DMS53 treated with DMSO at 0.1 percent for 48 hours (cell line): Measurements from ENCODE around the gene SRCAP.
"Not testable (repeated sequence)": the region's sequence is repeated elsewhere in the genome, so short reads cannot be mapped to it uniquely, and the experiment has no call there.

Source experiments
- DNase-seq: peaks from one replicate; lab custom pipeline; 2025; ENCODE audit not compliant: unreplicated experiment; lab: John Stamatoyannopoulos, UW

The SRCAP gene

GRCh38 chr16:30663820-30664219 lies 35.2 kb upstream of the SRCAP start:
- DNase-seq: no peak

GRCh38 chr16:30664616-30665109 lies 34.3 kb upstream of the SRCAP start:
- no peak for DNase-seq

- no peak for DNase-seq
Observed at GRCh38 chr16:30665155-30665829, 33.7 kb upstream of the SRCAP start.

GRCh38 chr16:30665830-30666190 lies 33.2 kb upstream of the SRCAP start:
- no peak for DNase-seq

- no peak for DNase-seq
Observed at GRCh38 chr16:30666681-30667080, 32.3 kb upstream of the SRCAP start.

- DNase-seq: no peak
Observed at GRCh38 chr16:30667361-30667905, 31.5 kb upstream of the SRCAP start.

GRCh38 chr16:30668393-30668792 lies 30.6 kb upstream of the SRCAP start:
- no peak for DNase-seq

- no peak for DNase-seq
Observed at GRCh38 chr16:30669026-30669902, 29.7 kb upstream of the SRCAP start.

- DNase-seq: no peak
Observed at GRCh38 chr16:30669903-30670824, 28.8 kb upstream of the SRCAP start.

GRCh38 chr16:30675143-30675542 lies 23.8 kb upstream of the SRCAP start:
- DNase-seq: no peak

- no peak for DNase-seq
Observed at GRCh38 chr16:30677931-30678585, 20.9 kb upstream of the SRCAP start.

GRCh38 chr16:30678586-30678970 lies 20.4 kb upstream of the SRCAP start:
- DNase-seq: no peak

GRCh38 chr16:30680326-30680725 lies 18.6 kb upstream of the SRCAP start:
- no peak for DNase-seq

- no peak for DNase-seq
Observed at GRCh38 chr16:30688701-30689100, 10.3 kb upstream of the SRCAP start.

GRCh38 chr16:30691907-30692306 lies 7.1 kb upstream of the SRCAP start:
- DNase-seq: no peak

GRCh38 chr16:30692396-30693064 lies 6.4 kb upstream of the SRCAP start:
- no peak for DNase-seq

GRCh38 chr16:30694926-30695693 lies 3.9 kb upstream of the SRCAP start:
- DNase-seq: no peak

- DNase-seq: not testable (repeated sequence)
Observed at GRCh38 chr16:30696646-30697045, 2.3 kb upstream of the SRCAP start.
